Measurements from ENCODE around the gene ZNHIT2. TPM values are rescaled to one million over a fixed set of nuclear protein-coding genes. Genes with fewer than 3 reads are reported as not detected.

The ZNHIT2 gene
- total RNA-seq, 1 donor from 2014 or later: 7.5 TPM

GRCh38 chr11:65125197-65126056, 7.9 kb upstream of the ZNHIT2 start:
- no peak for TF ChIP-seq CTCF (IDR thresholded peaks at IDR 0.05)
- no peak for ATAC-seq
- H3K4me3 ChIP-seq: no peak overlapping the region
- peak; percentile 9 for DNase-seq
- peaks cover 16% of the 10 kb centered on the region for H3K4me1 ChIP-seq
- intact Hi-C loops (cut with DNase I): no loop called here
- H3K27me3 ChIP-seq: no peaks in the 10 kb centered on the region
- peaks cover 72% of the 10 kb centered on the region for H3K36me3 ChIP-seq
- H3K27ac ChIP-seq: no peak overlapping the region
- no peaks in the 10 kb centered on the region for H3K9me3 ChIP-seq

- H3K4me3 ChIP-seq: no peak overlapping the region
- H3K27me3 ChIP-seq: no peaks in the 10 kb centered on the region
- ATAC-seq: no peak
- peaks cover 72% of the 10 kb centered on the region for H3K36me3 ChIP-seq
- H3K27ac ChIP-seq: no peak overlapping the region
- intact Hi-C loops (cut with DNase I): no loop called here
- TF ChIP-seq CTCF (IDR thresholded peaks at IDR 0.05): no peak
- H3K4me1 ChIP-seq: peaks cover 16% of the 10 kb centered on the region
- no peaks in the 10 kb centered on the region for H3K9me3 ChIP-seq
- peak; percentile 6 for DNase-seq
These were observed 7.1 kb upstream of the ZNHIT2 start for GRCh38 chr11:65124480-65125196.

- no peaks in the 10 kb centered on the region for H3K9me3 ChIP-seq
- intact Hi-C loops (cut with DNase I): no loop called here
- peaks cover 64% of the 10 kb centered on the region for H3K36me3 ChIP-seq
- no peak for TF ChIP-seq CTCF (IDR thresholded peaks at IDR 0.05)
- ATAC-seq: peak; percentile 90
- H3K27ac ChIP-seq: peak within 1 kb of the TSS; percentile 93
- DNase-seq: peak; percentile 100
- peak within 1 kb of the TSS; percentile 97 for H3K4me3 ChIP-seq
- H3K4me1 ChIP-seq: peaks cover 20% of the 10 kb centered on the region
- no peaks in the 10 kb centered on the region for H3K27me3 ChIP-seq
These were observed 4.6 kb upstream of the ZNHIT2 start, which contains the start of the genes FAU and MRPL49 for GRCh38 chr11:65121865-65122696. Gene FAU, minus strand, starts transcription at chr11:65122134. Its CDS starts 321 bp downstream, at chr11:65121813. Gene MRPL49, plus strand, starts transcription at chr11:65122321. Its CDS starts 26 bp downstream, at chr11:65122347.

GRCh38 chr11:65121447-65121864, 4.0 kb upstream of the ZNHIT2 start:
- Histone ChIP-seq H3K9me3 (no peaks in the 10 kb centered on the region), H3K27ac (peak overlapping the region; percentile 93), H3K27me3 (no peaks in the 10 kb centered on the region), H3K36me3 (peaks cover 57% of the 10 kb centered on the region), H3K4me1 (peaks cover 25% of the 10 kb centered on the region), H3K4me3 (peak overlapping the region; percentile 97)
- DNase-seq: peak; percentile 72
- no peak for ATAC-seq
- intact Hi-C loops (cut with DNase I): no loop called here
- TF ChIP-seq CTCF (IDR thresholded peaks at IDR 0.05): no peak

GRCh38 chr11:65120831-65121230, 3.3 kb upstream of the ZNHIT2 start:
- no peaks in the 10 kb centered on the region for H3K9me3 ChIP-seq
- peak overlapping the region; percentile 97 for H3K4me3 ChIP-seq
- ATAC-seq (no peak), DNase-seq (no peak)
- no peaks in the 10 kb centered on the region for H3K27me3 ChIP-seq
- TF ChIP-seq CTCF (IDR thresholded peaks at IDR 0.05): no peak
- H3K36me3 ChIP-seq: peaks cover 51% of the 10 kb centered on the region
- H3K27ac ChIP-seq: peak overlapping the region; percentile 93
- intact Hi-C loops (cut with DNase I): no loop called here
- H3K4me1 ChIP-seq: peaks cover 32% of the 10 kb centered on the region
